ENCODE measurements around the gene ADK. TPM values are rescaled to one million over a fixed set of nuclear protein-coding genes. Genes with fewer than 3 reads are reported as not detected.

The ADK gene
- total RNA-seq, 1 donor from 2014 or later, result 13.1 TPM

- Mint-ChIP-seq H3K27ac (ENCODE audit: unreplicated experiment) (peak overlapping the region; percentile 24), H3K4me3 (ENCODE audit: unreplicated experiment) (no peak overlapping the region), H3K9me3 (ENCODE audit: unreplicated experiment) (no peaks in the 10 kb centered on the region), H3K27me3 (ENCODE audit: unreplicated experiment) (no peaks in the 10 kb centered on the region), H3K4me1 (ENCODE audit: unreplicated experiment) (peaks cover 8% of the 10 kb centered on the region), H3K36me3 (ENCODE audit: low read depth, unreplicated experiment) (peaks cover 8% of the 10 kb centered on the region)
- DNase-seq (ENCODE audit: low spot score), result no peak
- TF ChIP-seq CTCF (IDR thresholded peaks at IDR 0.05; ENCODE audit: unreplicated experiment), result no peak
These were observed 255.0 kb downstream of the ADK start for GRCh38 chr10:74406006-74406405.

- peaks cover 23% of the 10 kb centered on the region for H3K4me1 Mint-ChIP-seq (ENCODE audit: unreplicated experiment)
- TF ChIP-seq CTCF (IDR thresholded peaks at IDR 0.05; ENCODE audit: unreplicated experiment), result no peak
- no peaks in the 10 kb centered on the region for H3K36me3 Mint-ChIP-seq (ENCODE audit: low read depth, unreplicated experiment)
- H3K9me3 Mint-ChIP-seq (ENCODE audit: unreplicated experiment), result no peaks in the 10 kb centered on the region
- DNase-seq (ENCODE audit: low spot score), result no peak
- no peaks in the 10 kb centered on the region for H3K27me3 Mint-ChIP-seq (ENCODE audit: unreplicated experiment)
- no peak overlapping the region for H3K4me3 Mint-ChIP-seq (ENCODE audit: unreplicated experiment)
- H3K27ac Mint-ChIP-seq (ENCODE audit: unreplicated experiment), result no peak overlapping the region
These were observed 264.3 kb downstream of the ADK start for GRCh38 chr10:74415146-74415839.

- H3K4me1 Mint-ChIP-seq (ENCODE audit: unreplicated experiment), result peaks cover 27% of the 10 kb centered on the region
These were observed 266.4 kb downstream of the ADK start for GRCh38 chr10:74417397-74417796.

GRCh38 chr10:74418285-74418872, 267.4 kb downstream of the ADK start:
- Mint-ChIP-seq H3K27me3 (ENCODE audit: unreplicated experiment) (no peaks in the 10 kb centered on the region), H3K9me3 (ENCODE audit: unreplicated experiment) (no peaks in the 10 kb centered on the region), H3K27ac (ENCODE audit: unreplicated experiment) (peak overlapping the region; percentile 95), H3K4me1 (ENCODE audit: unreplicated experiment) (peaks cover 27% of the 10 kb centered on the region), H3K4me3 (ENCODE audit: unreplicated experiment) (no peak overlapping the region), H3K36me3 (ENCODE audit: low read depth, unreplicated experiment) (peaks cover 7% of the 10 kb centered on the region)
- no peak for TF ChIP-seq CTCF (IDR thresholded peaks at IDR 0.05; ENCODE audit: unreplicated experiment)
- no peak for DNase-seq (ENCODE audit: low spot score)

More at GRCh38 chr10:74417397-74417796, 266.4 kb downstream of the ADK start:
- Mint-ChIP-seq H3K9me3 (ENCODE audit: unreplicated experiment) (no peaks in the 10 kb centered on the region), H3K27ac (ENCODE audit: unreplicated experiment) (peak overlapping the region; percentile 67), H3K27me3 (ENCODE audit: unreplicated experiment) (no peaks in the 10 kb centered on the region), H3K4me3 (ENCODE audit: unreplicated experiment) (no peak overlapping the region), H3K36me3 (ENCODE audit: low read depth, unreplicated experiment) (no peaks in the 10 kb centered on the region)
- TF ChIP-seq CTCF (IDR thresholded peaks at IDR 0.05; ENCODE audit: unreplicated experiment), result no peak
- DNase-seq (ENCODE audit: low spot score), result no peak

- TF ChIP-seq CTCF (IDR thresholded peaks at IDR 0.05; ENCODE audit: unreplicated experiment), result no peak
- no peak overlapping the region for H3K4me3 Mint-ChIP-seq (ENCODE audit: unreplicated experiment)
- peaks cover 8% of the 10 kb centered on the region for H3K36me3 Mint-ChIP-seq (ENCODE audit: low read depth, unreplicated experiment)
- H3K9me3 Mint-ChIP-seq (ENCODE audit: unreplicated experiment), result no peaks in the 10 kb centered on the region
- H3K27ac Mint-ChIP-seq (ENCODE audit: unreplicated experiment), result peak overlapping the region; percentile 76
- H3K27me3 Mint-ChIP-seq (ENCODE audit: unreplicated experiment), result no peaks in the 10 kb centered on the region
- DNase-seq (ENCODE audit: low spot score), result no peak
- H3K4me1 Mint-ChIP-seq (ENCODE audit: unreplicated experiment), result peaks cover 27% of the 10 kb centered on the region
These were observed 268.5 kb downstream of the ADK start for GRCh38 chr10:74419491-74419951.

All from endothelial cell (in vitro differentiated cells).